Embryonic facial prominence (tissue), 1 donor: ENCODE data around the gene HMG20A.
"Not testable (repeated sequence)": the region's sequence is repeated elsewhere in the genome, so short reads cannot be mapped to it uniquely, and the experiment has no call there.

ENCODE experiments used
- DNase-seq: peaks from one replicate; pipeline ENCODE4 v3.0.0-alpha.2; 2016; ENCODE audit errors: extremely low spot score

HMG20A gene

GRCh38 chr15:77420610-77421369 lies at the start of gene HMG20A:
TSS of gene HMG20A (plus strand) at chr15:77420888. CDS start at chr15:77458408, 37,520 bp downstream.
- DNase-seq = peak; percentile 81

GRCh38 chr15:77371850-77372563 lies 48.7 kb upstream of the HMG20A start:
- no peak for DNase-seq

- DNase-seq = no peak
Observed at GRCh38 chr15:77373441-77373840, 47.2 kb upstream of the HMG20A start.

DNA sequence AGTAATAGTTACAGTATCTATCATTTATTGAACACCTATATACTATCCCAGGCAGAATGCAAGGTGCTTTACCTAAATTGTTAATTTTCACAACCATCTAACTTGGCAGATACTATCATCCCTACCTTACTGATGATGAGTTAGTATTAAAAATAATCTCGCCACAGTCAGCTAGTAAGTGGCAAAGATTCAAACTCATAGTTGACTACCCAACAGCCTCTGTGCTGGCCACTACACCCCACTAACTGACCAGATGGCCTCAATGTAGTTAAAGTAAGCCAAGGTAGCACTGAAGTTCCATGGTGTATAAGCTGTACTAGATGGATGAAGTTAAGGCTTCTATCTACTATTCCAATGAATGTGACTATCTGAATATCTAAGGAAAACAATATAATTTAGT lies 45.6 kb upstream of the HMG20A start:
- DNase-seq = no peak

DNA sequence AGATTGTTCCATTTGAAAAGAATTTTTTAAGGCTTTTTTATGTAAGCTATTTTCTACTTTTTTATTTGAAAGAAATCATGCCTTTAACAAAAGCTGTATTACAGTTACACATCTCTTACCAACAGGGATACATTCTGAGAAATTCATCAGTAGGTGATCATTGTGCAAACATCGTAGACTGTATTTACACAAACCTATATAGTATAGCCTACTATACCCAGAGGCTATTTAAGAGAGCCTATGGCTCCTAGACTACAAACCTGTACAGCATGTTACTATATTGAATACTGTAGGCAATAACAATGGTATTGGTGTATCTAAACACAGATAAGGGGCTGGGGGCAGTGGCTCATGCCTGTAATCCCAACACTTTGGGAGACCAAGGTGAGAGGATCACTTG lies 43.9 kb upstream of the HMG20A start:
- no peak for DNase-seq

GRCh38 chr15:77380033-77380432 lies 40.7 kb upstream of the HMG20A start:
- DNase-seq = no peak

DNA sequence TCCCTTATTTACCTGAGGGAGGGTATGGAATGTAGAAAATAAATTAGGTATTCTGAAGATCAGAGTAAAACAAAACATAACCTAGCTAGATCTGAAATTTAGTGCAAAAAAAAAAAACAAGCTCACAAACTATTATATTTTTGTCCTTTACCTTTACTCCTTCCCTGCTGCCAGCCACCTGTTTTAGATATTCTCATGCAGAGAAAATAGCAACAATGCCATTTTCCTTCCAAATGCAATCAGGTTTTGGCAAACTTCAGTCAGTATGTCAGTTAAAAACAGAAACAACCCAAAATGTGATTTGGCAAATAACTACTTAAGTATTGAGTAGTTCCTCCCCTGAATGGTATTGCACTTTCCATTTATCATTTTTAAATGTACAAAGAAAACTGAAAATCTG lies 36.6 kb upstream of the HMG20A start:
- no peak for DNase-seq

DNA sequence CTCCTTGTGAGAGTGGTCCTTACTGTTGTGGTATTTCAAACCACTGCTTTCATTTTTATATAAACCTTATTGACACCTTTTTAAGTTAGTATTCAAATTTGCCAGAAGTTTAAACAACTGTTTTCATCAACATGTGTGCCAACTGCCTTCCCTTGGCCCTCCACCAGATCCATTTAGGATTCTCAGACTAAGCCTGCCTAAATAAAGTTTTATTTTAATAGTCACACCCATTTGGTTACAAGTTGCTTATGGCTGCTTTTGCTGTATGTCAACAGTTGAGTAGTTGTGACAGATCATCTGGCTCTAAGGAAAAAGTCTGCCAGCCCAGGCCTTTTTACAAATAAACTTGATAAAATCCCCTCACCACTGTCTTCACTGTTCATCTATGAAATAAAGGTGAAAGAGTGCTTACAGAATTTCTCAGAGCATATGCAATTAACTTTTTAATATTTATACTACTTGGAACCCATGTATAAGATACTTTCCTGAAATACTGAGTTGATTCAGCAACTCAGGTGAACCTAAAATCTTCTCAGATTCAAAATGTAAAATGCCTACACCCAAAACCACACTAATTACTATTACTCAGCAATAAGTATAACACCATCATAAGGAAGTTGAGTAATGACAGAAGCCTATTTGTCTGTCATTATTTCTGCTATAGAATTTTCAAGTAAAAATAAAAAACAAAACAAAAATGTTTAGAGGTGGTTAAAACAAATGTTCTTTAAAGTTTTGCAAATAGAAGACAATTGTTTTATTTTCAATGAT lies 35.9 kb upstream of the HMG20A start:
- no peak for DNase-seq

- DNase-seq = no peak
Observed at GRCh38 chr15:77386626-77387025, 34.1 kb upstream of the HMG20A start.

DNA sequence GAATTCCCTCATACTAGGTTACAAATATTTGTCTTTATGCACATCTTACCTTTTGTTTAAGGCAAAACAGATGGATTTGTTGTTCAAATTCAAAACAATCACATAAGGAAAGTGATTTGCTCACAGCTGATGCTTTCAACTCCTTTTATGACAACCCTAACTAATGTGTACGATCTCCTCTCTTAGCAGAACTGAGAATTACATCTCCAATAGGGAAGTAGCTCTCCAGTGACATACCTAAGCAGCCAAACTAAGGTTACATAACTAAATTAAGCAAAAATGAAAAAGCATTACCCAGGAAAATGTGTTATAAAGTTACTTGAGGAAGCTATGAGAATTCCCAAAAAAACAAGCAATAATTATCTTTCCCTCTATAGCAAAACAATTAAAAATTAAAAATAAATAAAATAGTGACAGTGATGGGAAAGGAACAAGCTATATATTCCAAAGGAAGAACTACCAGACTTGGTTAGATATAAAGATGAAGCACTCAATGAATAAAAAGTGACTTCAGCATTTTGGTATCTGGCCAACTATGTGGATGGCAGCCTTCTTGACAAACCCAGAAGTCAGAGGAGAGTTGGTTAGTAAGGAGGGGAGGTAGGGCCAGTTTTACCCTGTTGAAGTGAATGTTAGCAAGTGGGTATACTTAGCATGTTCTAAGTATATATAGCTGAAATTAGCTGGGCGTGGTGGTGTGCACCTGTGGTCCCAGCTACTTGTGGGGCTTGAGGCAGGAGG lies 33.2 kb upstream of the HMG20A start:
- DNase-seq = no peak

- DNase-seq = no peak
Observed at GRCh38 chr15:77391372-77391951, 29.2 kb upstream of the HMG20A start.

GRCh38 chr15:77392762-77393470 lies 27.8 kb upstream of the HMG20A start:
- DNase-seq = no peak

- DNase-seq = no peak
Observed at GRCh38 chr15:77393471-77393840, 27.2 kb upstream of the HMG20A start.

DNA sequence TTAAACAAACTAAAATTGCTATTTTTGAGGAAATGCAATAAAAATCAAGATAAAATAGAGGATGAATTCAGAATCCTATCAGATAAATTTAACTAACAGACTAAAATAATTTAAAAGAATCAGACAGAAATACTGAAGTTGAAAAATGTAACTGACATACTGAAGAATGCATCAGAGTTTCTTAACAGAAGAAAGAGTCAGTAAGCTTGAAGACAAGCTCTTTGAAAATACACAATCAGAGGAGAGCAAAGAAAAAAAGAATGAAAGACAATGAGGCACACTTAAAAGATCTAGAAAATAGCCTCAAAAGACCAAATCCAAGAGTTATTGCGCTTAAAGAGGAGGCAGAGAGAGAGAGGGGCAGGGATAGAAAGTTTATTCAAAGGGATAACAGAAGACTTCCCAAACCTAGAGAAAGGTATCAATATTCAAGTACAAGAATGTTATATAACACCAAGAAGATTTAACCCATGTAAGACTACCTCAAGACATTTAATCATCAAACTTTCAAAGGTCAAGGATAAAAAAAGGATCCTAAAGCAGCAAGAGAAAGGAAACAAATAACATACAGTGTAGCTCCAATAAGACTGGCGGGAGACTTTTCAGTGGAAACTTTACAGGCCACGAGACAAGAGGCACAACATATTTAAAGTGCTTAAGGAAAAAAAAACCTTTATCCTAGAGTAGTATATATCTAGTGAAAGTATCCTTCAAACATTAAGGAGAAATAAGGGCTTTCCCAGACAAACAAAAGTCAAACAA lies 25.5 kb upstream of the HMG20A start:
- no peak for DNase-seq

DNA sequence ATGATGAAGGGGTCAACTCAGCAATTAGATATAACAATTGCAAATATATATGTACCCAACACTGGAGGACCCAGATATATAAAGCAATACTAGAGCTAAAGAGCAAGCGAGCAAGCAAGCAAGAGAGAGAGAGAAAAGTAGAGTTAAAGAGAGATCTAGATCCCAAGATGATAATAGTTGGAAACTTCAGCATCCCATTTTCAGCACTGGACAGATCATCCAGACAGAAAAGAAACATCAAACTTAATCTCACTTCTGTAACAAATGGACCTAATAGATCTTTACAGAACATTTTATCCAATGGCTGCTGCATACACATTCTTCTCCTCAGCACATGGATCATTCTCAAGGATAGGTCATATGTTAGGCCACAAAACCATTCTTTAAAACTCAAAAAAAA lies 24.0 kb upstream of the HMG20A start:
- DNase-seq = no peak

- DNase-seq = no peak
Observed at GRCh38 chr15:77398927-77399326, 21.8 kb upstream of the HMG20A start.

DNA sequence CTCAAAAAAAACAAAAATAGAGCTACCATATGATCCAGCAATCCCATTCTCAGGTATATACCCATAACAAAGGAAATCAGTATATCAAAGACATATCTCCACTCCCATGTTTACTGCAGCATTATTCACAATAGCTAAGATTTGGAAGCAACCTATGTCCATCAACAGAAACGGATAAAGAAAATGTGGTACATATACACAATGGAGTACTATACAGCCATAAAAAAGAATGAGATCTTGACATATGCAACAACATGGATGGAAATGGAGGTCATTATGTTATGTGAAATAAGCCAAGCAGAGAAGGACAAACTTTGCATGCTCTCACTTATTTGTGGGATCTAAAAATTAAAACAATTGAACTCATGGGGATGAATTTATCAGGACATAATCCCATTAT lies 20.4 kb upstream of the HMG20A start:
- DNase-seq = no peak

DNA sequence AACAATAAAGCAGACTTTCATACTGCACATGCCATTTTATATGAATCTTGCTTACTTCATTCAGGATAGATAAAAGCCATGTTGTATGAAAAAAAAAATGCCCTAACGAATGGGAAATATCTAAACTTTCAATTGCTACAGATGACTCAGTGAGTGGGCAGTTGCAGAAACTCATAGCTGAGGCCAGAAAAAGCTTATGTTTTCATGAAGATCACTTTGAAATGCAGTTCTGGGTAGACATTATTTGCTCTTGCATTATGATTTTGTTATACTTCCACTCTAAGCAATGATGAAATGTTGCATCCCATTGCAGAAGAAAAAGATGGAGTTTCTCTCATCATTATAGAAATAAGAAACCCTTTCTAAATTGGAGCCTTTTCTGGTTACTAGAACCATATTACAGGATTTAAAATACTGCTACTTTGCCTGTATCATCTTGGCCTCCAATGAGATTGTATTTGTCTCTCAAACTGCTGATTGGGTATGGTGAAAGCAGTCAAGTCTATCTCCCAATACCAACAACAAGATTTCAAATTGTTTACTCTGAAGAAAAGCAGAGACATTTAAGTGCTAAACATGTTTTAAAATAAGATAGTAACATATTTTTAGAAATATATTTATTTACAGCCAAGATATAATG lies 17.8 kb upstream of the HMG20A start:
- no peak for DNase-seq

- not testable (repeated sequence) for DNase-seq
Observed at GRCh38 chr15:77406173-77406759, 14.4 kb upstream of the HMG20A start.
